Testis (tissue), 2 donors: ENCODE results near the gene CBR3.
A peak's percentile ranks its signal among the peaks of the same experiment; 100 is the strongest.

Experiments
- POLR2A ChIP-seq: fragments of 450-650 bp; IDR thresholded peaks from one replicate; pipeline ENCODE4 v1.6.1; 2017; ENCODE audit warnings: antibody characterized with exemption, mild to moderate bottlenecking, moderate library complexity
- TF ChIP-seq, protein P1 (sequence below), 3 experiments: fragments of 450-650 bp in 2 of 3; fragments of 200-600 bp in 1 of 3; sonication (generic) in 1 of 3; IDR thresholded peaks; one replicate each; pipeline ENCODE4 v1.5.1; 2016 to 2019; ENCODE audit warnings: antibody characterized with exemption in 3 of 3, mild to moderate bottlenecking in 2 of 3, moderate library complexity in 1 of 3

DNA sequence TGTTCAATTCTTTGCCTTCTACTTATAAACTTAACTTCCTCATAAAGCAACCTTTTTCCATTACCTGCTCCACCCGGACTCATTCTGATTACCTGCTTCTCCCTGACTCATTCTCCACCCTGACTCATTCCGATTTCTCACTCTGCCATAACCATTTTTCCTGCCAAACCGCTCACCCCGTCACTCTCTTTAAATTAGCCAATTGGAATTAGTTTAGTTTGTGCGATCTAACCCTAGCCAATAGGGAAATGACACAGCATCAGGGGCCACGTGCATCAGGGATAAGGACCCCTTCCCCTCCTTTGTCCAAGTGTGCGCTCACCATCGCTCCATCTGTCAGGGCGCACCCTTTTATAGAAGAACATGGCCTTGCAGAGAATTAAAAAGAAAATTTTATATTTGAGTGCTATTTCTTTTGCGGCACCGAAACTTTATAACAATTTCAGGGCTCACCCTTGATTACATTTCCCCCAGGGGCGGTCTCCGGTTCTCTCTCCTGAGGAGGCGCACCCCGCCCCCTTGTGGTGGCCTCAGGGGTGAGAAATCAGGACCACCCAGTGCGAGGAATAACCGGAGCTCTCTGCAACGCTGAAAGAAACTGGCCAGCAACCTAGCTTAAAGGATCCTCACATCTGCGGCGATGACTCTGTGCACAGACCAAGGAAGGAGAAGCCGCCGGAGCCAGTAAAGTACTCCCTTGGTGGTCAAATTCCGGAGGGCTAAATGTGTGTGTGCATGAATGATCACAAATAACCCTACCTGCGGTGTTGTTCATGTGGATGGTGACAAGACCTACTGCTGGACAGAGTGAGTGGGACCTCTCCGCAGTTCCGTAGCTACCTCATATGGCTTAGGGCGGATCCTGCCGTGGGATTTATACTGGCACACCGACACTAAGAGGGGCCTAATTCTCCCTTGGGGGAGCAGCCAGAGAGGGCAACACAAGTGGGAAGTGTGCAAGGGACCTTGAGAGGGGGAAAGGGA lies 30.3 kb upstream of the CBR3 start:
- TF ChIP-seq, protein P1, sequence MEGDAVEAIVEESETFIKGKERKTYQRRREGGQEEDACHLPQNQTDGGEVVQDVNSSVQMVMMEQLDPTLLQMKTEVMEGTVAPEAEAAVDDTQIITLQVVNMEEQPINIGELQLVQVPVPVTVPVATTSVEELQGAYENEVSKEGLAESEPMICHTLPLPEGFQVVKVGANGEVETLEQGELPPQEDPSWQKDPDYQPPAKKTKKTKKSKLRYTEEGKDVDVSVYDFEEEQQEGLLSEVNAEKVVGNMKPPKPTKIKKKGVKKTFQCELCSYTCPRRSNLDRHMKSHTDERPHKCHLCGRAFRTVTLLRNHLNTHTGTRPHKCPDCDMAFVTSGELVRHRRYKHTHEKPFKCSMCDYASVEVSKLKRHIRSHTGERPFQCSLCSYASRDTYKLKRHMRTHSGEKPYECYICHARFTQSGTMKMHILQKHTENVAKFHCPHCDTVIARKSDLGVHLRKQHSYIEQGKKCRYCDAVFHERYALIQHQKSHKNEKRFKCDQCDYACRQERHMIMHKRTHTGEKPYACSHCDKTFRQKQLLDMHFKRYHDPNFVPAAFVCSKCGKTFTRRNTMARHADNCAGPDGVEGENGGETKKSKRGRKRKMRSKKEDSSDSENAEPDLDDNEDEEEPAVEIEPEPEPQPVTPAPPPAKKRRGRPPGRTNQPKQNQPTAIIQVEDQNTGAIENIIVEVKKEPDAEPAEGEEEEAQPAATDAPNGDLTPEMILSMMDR (IDR thresholded peaks at IDR 0.05) = peak; percentile 38 to 59 (median 55)
- no peak for TF ChIP-seq POLR2A
